Gastroesophageal sphincter (tissue), 3 donors: ENCODE results near the gene GPR55.

Experiments used
- CTCF ChIP-seq, 4 experiments: fragments of 200-600 bp in 2 of 4; fragments of 450-650 bp in 2 of 4; sonication (generic) in 1 of 4; IDR thresholded peaks; one replicate each; pipeline ENCODE4 v1.5.1; 2017 to 2019; ENCODE audit warnings: antibody characterized with exemption in 4 of 4, mild to moderate bottlenecking in 2 of 4, moderate library complexity in 2 of 4
- POLR2AphosphoS5 ChIP-seq: sonication (generic); formaldehyde crosslinking; IDR thresholded peaks from one replicate; pipeline ENCODE4 v1.6.1; 2017; ENCODE audit warnings: antibody characterized with exemption

- no peak for TF ChIP-seq CTCF (IDR thresholded peaks at IDR 0.05)
- no peak for TF ChIP-seq POLR2AphosphoS5
Measured at GRCh38 chr2:230969659-230970015, 44.6 kb upstream of the GPR55 start.
